Choroid plexus epithelial cell (primary cell): ENCODE measurements around the gene NRG2.

ENCODE experiments used
- DNase-seq: peaks from one replicate; pipeline ENCODE4 v3.0.0-alpha.2; 2010; ENCODE audit warnings: low read depth
- H3K4me3 ChIP-seq: 2 replicates; pipeline ENCODE4 v1.5.1; 2011; ENCODE audit warnings: low read depth, mild to moderate bottlenecking, control low read depth, low read length, moderate library complexity
- CTCF ChIP-seq: conservative IDR thresholded peaks from 2 replicates; pipeline ENCODE4 v1.5.1; 2011; ENCODE audit warnings: low read depth, mild to moderate bottlenecking, control low read depth, inconsistent platforms, low read length, moderate library complexity

NRG2 gene

GRCh38 chr5:139976703-139977102 lies 66.4 kb downstream of the NRG2 start:
- no peak overlapping the region for H3K4me3 ChIP-seq
- TF ChIP-seq CTCF: no peak
- no peak for DNase-seq

- TF ChIP-seq CTCF: no peak
- no peak overlapping the region for H3K4me3 ChIP-seq
- no peak for DNase-seq
Measured at GRCh38 chr5:139975942-139976341, 67.2 kb downstream of the NRG2 start.

- no peak for TF ChIP-seq CTCF
- no peak for DNase-seq
- H3K4me3 ChIP-seq: no peak overlapping the region
Measured at GRCh38 chr5:139975306-139975705, 67.8 kb downstream of the NRG2 start.

- no peak for TF ChIP-seq CTCF
- no peak overlapping the region for H3K4me3 ChIP-seq
- peak; percentile 5 for DNase-seq
Measured at GRCh38 chr5:139974661-139975060, 68.4 kb downstream of the NRG2 start.

GRCh38 chr5:139971202-139971725 lies 71.8 kb downstream of the NRG2 start:
- no peak overlapping the region for H3K4me3 ChIP-seq
- TF ChIP-seq CTCF: no peak
- DNase-seq: no peak

- no peak overlapping the region for H3K4me3 ChIP-seq
- TF ChIP-seq CTCF: no peak
- no peak for DNase-seq
Measured at GRCh38 chr5:139969318-139969717, 73.8 kb downstream of the NRG2 start.

- no peak overlapping the region for H3K4me3 ChIP-seq
- peak; percentile 99 for TF ChIP-seq CTCF
- DNase-seq: peak; percentile 85
Measured at GRCh38 chr5:139968547-139969261, 74.4 kb downstream of the NRG2 start.
